HG03558 (cell line): ENCODE data around the gene MACROD1.

Experiments used
- ATAC-seq: cut with Tn5 transposase; IDR thresholded peaks from one replicate; pipeline ENCODE4 v1.9.1; 2021; ENCODE audit warnings: moderate number of reproducible peaks; ENCODE audit not compliant: unreplicated experiment; ENCODE audit errors: extremely low read depth

The MACROD1 gene

GRCh38 chr11:64026575-64027205, 139.2 kb downstream of the MACROD1 start:
- ATAC-seq, result no peak

DNA sequence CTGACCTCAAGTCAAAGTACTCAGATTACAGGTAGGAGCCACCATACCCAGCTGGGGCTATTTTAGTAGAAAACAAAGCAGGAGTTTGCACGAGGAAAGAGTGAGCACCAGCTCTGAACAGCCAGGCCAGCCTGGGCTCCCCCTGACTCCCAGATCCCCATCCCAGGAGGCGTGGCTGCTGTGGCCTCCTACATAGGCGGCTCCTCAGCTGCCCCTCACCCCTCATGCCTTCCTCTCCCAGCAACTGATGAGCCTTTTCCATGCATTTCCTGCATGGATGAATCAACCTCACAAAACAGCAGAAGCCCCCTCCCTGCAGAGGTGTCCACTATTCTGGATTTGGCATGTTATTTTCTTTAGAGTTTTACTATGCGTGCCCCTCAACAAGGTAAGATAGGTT, 140.7 kb downstream of the MACROD1 start:
- ATAC-seq, result no peak

- no peak for ATAC-seq
Measured at GRCh38 chr11:64023712-64024710, 141.9 kb downstream of the MACROD1 start.

DNA sequence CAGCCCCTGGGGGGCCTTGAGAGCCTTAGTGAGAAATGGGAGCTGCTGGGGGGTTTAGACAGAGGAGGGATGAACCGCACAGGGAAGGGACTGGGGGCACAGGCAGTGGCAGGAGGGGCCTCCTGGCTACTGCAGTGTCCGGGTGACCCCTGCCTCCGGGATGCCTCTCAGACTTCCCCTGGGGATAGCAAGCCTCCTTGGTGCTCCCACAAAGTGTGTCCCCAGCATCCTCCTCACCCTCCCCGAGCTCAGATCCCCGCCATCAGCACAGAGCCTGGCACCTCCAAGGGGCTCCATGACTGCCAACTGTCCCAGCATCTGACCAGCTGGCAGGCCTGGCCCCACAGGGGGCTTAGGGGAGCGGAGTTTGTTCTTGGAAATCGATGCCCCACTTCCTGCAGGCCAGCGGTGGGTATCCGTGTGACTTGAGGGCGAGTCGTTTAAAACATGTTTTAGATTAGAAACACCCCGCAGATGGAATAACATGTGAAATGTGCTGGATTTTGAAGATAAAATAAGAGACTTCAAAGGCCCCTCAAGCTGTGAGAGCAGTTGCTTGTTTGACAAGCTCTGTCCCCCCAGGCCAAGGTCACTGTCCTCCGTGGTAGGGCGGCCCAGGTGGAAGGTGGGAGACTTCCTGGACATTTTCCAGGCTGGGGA, 143.7 kb downstream of the MACROD1 start:
- ATAC-seq, result no peak

DNA sequence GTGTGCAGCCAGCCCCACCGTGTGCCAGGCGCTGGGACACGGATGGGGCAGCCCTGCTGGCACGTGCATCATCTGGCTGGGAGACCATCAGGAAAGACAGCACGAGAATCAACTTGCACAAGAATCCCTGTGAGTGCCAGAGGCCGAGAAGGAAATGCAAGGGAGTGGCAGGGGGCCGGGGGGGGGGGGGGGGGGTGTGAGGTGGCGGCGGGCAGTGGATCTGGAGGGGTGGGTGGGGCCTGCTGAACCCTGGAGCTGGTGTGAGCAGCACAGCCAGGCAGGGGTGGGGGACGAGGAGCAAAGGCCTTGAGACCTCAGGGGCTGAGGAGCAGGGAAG, 144.2 kb downstream of the MACROD1 start:
- ATAC-seq, result no peak

GRCh38 chr11:64020976-64021756, 144.7 kb downstream of the MACROD1 start:
- ATAC-seq, result no peak

DNA sequence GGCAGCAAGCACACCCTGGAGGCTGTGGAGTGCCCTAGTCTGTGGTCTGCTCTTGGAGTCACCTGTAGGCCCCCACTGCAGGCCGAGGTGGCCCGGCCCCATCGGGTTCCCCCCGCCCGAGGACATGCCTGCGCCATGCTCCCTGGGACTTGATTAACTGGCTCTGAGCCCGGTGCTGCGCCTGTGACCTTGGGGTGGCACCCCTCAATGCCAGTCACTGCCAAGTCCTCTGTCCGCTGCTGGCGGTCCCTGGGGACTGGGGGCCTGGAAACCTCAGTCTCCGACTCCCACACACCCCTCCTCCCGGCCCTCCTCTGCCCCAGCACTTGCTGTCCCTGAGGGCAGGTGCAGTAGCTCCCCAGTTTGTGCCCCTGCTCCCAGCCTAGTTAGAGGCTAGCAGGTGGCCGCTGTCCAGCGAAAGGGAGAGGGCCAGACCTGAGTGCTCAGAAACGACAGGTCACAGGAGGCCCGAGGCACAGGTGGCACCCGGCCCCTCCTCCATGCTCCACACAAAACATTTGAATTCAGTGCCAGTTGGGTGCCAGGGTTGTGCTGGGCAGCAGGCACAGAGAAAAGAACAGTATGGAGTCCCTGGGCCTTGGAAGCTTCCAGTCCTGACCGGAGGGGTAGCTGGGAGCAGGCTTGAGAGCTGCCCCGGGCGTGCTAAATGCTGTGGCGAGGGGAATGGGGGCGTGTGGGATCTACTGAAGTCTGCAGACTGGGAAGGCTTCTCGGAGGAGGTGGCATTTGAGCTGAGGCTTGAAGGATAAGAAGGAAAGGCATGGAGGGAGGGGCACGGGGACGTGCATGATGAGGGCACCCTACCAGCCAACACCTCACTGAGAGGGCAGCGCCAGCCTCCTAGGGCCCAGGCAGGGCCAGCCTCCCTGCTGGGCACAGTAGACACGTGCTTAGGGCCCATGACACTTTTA, 146.5 kb downstream of the MACROD1 start:
- no peak for ATAC-seq

DNA sequence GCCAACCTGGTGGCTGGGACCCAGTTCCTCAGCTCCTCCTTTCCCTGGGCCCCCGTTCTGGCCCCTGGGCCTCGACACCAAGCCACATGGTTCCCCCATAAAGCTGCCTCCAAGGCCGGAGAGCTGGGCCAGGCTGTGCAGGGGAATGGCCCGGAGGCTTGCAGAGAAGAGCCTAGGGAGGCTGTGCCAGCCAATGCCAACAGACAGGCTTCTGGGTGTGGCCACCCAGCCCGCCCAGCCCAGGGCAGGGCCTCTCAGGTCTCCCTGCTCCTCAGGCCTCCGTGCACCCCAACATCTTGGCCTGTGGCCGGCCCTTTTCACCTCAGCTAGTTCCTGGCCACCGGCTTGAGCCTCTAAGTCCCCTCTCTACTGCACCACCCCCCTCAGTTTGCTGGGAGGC, 147.6 kb downstream of the MACROD1 start:
- ATAC-seq, result no peak

DNA sequence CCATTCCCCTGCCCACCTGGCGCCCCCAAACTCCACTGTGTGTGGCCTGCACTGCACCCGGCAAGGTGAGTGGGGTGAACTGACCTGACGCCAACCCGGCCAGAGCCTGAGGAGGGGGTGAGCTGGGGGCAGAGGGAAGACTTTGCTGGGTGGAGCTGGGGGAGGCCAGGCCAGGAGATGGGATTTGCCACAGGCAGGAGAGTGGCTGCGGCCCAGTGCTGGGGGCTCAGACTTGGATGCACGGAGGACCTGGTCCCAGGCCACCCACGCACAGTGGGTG, 148.0 kb downstream of the MACROD1 start:
- no peak for ATAC-seq

GRCh38 chr11:64015935-64016845, 149.7 kb downstream of the MACROD1 start:
- ATAC-seq, result no peak

- ATAC-seq, result no peak
Measured at GRCh38 chr11:64015510-64015909, 150.4 kb downstream of the MACROD1 start.

DNA sequence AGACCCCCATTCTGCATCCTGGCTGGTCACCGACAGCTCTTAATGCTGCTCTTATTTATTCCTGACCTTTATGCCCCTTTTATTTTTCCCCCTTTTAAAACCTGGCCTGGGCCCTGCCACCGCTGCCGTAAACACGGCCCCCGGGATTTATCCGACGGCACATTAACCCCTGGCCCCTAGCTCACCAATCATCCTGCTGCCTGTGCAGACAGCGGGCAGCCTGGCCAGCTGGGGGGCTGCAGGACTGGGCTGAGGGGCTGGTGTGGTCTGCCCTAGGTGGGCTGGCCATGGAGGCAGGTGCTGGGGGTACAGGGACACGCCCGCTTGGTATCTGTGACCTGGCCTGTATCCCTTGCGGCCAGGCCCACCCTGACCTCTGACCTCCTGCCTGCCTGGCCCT, 151.6 kb downstream of the MACROD1 start:
- no peak for ATAC-seq

DNA sequence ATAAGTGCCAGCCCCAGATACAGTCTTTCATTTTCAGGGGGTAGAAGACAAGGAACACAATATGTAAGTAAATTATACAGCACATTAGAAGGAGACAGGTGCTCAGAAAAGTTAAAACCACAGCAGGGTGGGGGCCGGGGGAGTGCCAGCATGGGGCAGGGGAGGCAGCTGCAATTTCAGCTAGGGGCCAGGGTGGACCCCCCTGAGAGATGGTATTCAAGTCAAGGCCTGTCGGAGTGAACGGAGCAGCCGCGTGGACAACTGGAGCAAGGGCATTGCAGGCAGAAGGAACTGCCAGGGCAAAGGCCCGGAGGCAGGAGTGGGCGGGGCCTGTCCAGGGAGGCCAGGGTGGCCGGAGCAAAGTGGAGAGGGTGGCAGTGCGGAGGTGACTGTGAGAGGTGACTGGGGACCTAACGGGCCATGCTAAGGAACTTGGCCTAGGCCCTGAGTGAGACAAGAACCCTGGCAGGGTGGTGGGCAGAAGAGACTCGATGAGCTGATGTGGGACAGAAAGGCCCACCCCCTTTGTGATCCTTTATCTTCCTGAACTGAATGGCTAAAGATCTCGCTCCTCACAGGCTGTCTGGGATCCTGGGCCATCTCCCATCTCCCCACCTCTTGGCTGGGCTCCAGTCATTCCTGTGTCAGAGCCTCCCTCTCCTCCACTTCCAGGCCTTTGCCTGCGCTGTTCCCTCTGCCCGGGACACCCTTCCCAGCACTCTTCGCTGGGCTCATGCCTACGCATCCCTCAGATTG, 152.6 kb downstream of the MACROD1 start:
- no peak for ATAC-seq

DNA sequence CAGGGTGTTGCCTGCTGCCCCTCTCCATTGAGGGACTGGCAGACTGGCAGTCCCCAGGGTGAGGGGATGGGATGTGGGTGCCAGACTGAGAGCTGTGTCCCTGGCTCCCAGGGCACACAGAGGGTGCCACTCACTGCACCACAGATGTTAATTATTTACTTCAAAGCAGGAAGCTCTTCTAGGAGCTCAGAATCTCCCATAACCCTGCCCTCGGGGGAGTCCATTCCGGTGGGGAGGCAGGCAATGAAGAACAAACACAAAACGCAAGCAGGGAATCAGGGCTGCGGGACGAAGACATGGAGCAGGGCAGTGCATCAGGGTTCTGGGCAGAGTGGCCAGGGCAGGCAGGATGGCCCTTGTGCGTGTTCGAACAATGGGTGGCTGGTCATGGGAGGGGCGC, 154.5 kb downstream of the MACROD1 start:
- ATAC-seq, result no peak

- ATAC-seq, result no peak
Measured at GRCh38 chr11:64010783-64011182, 155.1 kb downstream of the MACROD1 start.

DNA sequence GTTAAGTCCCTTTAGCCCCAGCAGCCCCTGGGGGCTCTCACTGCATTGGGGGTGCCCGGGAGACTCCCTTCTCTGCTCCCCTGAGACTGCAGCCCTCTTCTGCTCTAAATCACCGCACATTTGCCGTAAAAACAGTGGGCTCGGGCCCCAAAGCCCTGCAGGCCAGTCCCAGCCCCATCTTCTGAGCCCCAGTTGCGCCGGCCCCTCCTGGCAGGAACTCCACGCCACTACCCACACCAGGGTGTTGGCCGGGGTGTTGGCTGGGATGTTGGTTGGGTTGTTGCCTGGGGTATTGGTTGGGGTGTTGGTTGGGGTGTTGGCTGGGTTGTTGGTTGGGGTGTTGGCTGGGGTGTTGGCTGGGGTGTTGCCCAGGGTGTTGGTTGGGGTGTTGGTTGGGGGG, 156.2 kb downstream of the MACROD1 start:
- ATAC-seq, result no peak

DNA sequence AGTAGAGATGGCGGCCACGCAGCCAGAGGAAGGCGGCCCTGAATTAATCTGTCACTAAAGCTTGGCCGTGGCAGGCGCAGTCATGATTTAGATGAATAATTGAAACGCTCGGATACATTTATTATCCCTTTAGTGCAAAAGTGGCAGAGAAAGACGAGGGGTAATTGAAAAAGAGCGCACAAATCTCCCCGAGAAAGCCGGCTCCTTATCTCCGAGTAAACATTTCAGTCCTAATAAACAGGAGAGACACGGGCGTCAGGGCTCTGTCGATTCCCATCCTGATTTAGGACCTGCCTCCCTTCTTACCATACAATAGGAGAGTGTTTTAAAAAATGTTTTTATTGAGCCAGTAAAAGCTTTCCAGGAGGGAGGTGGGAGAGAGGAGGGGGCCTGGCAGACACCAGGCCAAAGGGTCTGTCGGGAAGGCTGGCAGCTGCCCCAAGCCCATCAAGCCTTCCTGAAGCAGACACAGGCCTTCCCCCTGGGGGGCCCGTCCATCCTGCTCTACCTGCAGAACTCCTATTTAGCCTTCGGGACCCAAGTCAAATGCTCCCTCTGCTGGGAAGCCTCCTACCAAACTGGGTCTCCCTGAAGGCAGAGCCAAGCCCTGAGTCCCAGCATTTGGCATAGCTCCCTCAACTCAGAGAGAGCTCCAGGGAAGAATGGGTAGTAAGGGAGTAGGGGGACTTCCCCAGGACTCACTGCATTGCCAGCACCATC, 156.8 kb downstream of the MACROD1 start:
- ATAC-seq, result no peak
